ENCODE results near the gene HGFAC. TPM values are rescaled to one million over a fixed set of nuclear protein-coding genes. Genes with fewer than 3 reads are reported as not detected.

Gene HGFAC
- total RNA-seq, 2 donors from 2014 or later = not detected

GRCh38 chr4:3461515-3462291 is 19.9 kb downstream of the HGFAC start:
- DNase-seq (ENCODE audit: low spot score in 2 of 2) (no peak), ATAC-seq (no peak)
- Mint-ChIP-seq H3K9me3 (no peaks in the 10 kb centered on the region), H3K36me3 (no peaks in the 10 kb centered on the region), H3K27ac (no peak overlapping the region)

- H3K9me3 Mint-ChIP-seq = no peaks in the 10 kb centered on the region
- ATAC-seq (no peak), DNase-seq (ENCODE audit: low spot score in 2 of 2) (no peak)
- no peak overlapping the region for H3K27ac Mint-ChIP-seq
- no peaks in the 10 kb centered on the region for H3K36me3 Mint-ChIP-seq
These were observed 20.6 kb downstream of the HGFAC start for GRCh38 chr4:3462321-3462789.

GRCh38 chr4:3462790-3463415 is 21.1 kb downstream of the HGFAC start, which contains the start of gene DOK7:
DOK7 (plus strand) TSS chr4:3463306; CDS start chr4:3463376, 70 bp downstream.
- DNase-seq (ENCODE audit: low spot score in 2 of 2) (no peak), ATAC-seq (no peak)
- Mint-ChIP-seq H3K36me3 (no peaks in the 10 kb centered on the region), H3K27ac (no peak within 1 kb of the TSS), H3K9me3 (no peaks in the 10 kb centered on the region)

- DNase-seq (ENCODE audit: low spot score in 2 of 2) (no peak), ATAC-seq (no peak)
- Mint-ChIP-seq H3K36me3 (no peaks in the 10 kb centered on the region), H3K27ac (no peak overlapping the region), H3K9me3 (no peaks in the 10 kb centered on the region)
These were observed 22.0 kb downstream of the HGFAC start for GRCh38 chr4:3463556-3464348.

GRCh38 chr4:3464349-3464905 is 22.7 kb downstream of the HGFAC start:
- peak in 1 of 2 donors; percentile 22 for ATAC-seq
- Mint-ChIP-seq H3K36me3 (no peaks in the 10 kb centered on the region), H3K27ac (no peak overlapping the region), H3K9me3 (no peaks in the 10 kb centered on the region)
- DNase-seq (ENCODE audit: low spot score in 2 of 2) = no peak

- DNase-seq (ENCODE audit: low spot score in 2 of 2) = no peak
- no peak for ATAC-seq
- H3K27ac Mint-ChIP-seq = no peak overlapping the region
- H3K36me3 Mint-ChIP-seq = no peaks in the 10 kb centered on the region
- no peaks in the 10 kb centered on the region for H3K9me3 Mint-ChIP-seq
These were observed 23.3 kb downstream of the HGFAC start for GRCh38 chr4:3464911-3465697.

GRCh38 chr4:3465698-3466671 is 24.2 kb downstream of the HGFAC start:
- DNase-seq (ENCODE audit: low spot score in 2 of 2) (no peak), ATAC-seq (no peak)
- H3K36me3 Mint-ChIP-seq = no peaks in the 10 kb centered on the region
- no peaks in the 10 kb centered on the region for H3K9me3 Mint-ChIP-seq
- H3K27ac Mint-ChIP-seq = no peak overlapping the region

- DNase-seq (ENCODE audit: low spot score in 2 of 2) (no peak), ATAC-seq (no peak)
- Mint-ChIP-seq H3K9me3 (no peaks in the 10 kb centered on the region), H3K27ac (no peak overlapping the region), H3K36me3 (no peaks in the 10 kb centered on the region)
These were observed 25.2 kb downstream of the HGFAC start for GRCh38 chr4:3466691-3467600.

- DNase-seq (ENCODE audit: low spot score in 2 of 2) (no peak), ATAC-seq (no peak)
These were observed 25.8 kb downstream of the HGFAC start for GRCh38 chr4:3467601-3468031.

GRCh38 chr4:3468154-3468553 is 26.4 kb downstream of the HGFAC start:
- H3K9me3 Mint-ChIP-seq = no peaks in the 10 kb centered on the region
- no peaks in the 10 kb centered on the region for H3K36me3 Mint-ChIP-seq

More at GRCh38 chr4:3467601-3468031, 25.8 kb downstream of the HGFAC start:
- Mint-ChIP-seq H3K9me3 (no peaks in the 10 kb centered on the region), H3K27ac (no peak overlapping the region), H3K36me3 (no peaks in the 10 kb centered on the region)

GRCh38 chr4:3468804-3469203 is 27.0 kb downstream of the HGFAC start:
- ATAC-seq (no peak), DNase-seq (ENCODE audit: low spot score in 2 of 2) (no peak)
- H3K27ac Mint-ChIP-seq = no peak overlapping the region
- H3K9me3 Mint-ChIP-seq = no peaks in the 10 kb centered on the region
- H3K36me3 Mint-ChIP-seq = no peaks in the 10 kb centered on the region

More at GRCh38 chr4:3468154-3468553, 26.4 kb downstream of the HGFAC start:
- ATAC-seq = no peak
- H3K27ac Mint-ChIP-seq = no peak overlapping the region
- DNase-seq (ENCODE audit: low spot score in 2 of 2) = no peak

- Mint-ChIP-seq H3K27ac (no peak overlapping the region), H3K9me3 (no peaks in the 10 kb centered on the region), H3K36me3 (no peaks in the 10 kb centered on the region)
- no peak for ATAC-seq
- DNase-seq (ENCODE audit: low spot score in 2 of 2) = no peak
These were observed 27.8 kb downstream of the HGFAC start for GRCh38 chr4:3469386-3470243.

GRCh38 chr4:3470244-3471097 is 28.7 kb downstream of the HGFAC start:
- Mint-ChIP-seq H3K27ac (peak overlapping the region in 1 of 2 donors; percentile 60), H3K36me3 (no peaks in the 10 kb centered on the region), H3K9me3 (no peaks in the 10 kb centered on the region)
- ATAC-seq (no peak), DNase-seq (ENCODE audit: low spot score in 2 of 2) (no peak)
